ENCODE measurements around the gene AKT2.

DNA sequence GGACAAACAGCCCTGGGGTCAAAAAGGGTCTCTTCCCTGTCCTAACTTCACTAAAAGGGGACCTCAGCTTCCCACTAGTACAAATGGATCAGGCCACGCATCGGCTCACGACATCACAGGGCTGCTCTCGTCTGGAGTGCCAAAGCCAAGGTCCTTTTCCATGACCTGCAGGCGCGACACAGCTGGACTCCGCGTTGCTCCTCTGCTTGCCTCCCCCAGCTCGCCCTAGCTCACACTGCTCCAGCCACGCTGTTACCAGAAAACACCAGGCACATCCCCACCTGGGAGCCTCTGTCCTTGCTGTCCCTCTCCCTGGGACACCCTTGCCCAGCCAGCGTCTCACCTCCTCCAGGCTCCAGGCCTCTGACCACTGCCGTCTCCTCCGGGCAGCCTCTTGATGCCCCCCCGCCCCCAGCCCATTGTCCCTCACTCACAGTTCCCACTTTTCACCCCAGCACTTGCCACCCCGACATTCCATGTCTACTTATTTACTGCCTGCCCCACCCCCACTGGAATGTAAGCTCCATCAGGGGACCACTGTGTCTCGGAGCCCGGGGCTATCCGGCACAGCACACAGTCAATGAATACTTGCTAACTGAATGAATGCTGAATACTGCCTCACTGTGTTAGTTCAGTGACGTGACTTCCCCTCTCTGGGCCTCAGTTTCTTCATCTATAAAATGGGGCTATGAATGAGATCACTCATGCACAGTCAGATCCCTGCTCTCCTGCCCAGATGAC lies 20.7 kb downstream of the AKT2 start:
- TF ChIP-seq GATA2 (IDR thresholded peaks at IDR 0.05; ENCODE audit: low read depth, low read length) (no peak), GATA3 (IDR thresholded peaks at IDR 0.05; ENCODE audit: low read depth, low read length) (no peak)

Measured in SH-SY5Y (cell line).